GM21423 (cell line): ENCODE measurements around the gene BRWD1.
"Not testable (repeated sequence)": the region's sequence is repeated elsewhere in the genome, so short reads cannot be mapped to it uniquely, and the experiment has no call there.

Experiments used
- ATAC-seq: cut with Tn5 transposase; IDR thresholded peaks from one replicate; pipeline ENCODE4 v1.9.1; 2021; ENCODE audit warnings: mild to moderate bottlenecking, moderate library complexity; ENCODE audit not compliant: unreplicated experiment

The BRWD1 gene

GRCh38 chr21:39137248-39138178 is 175.9 kb downstream of the BRWD1 start:
- no peak for ATAC-seq

DNA sequence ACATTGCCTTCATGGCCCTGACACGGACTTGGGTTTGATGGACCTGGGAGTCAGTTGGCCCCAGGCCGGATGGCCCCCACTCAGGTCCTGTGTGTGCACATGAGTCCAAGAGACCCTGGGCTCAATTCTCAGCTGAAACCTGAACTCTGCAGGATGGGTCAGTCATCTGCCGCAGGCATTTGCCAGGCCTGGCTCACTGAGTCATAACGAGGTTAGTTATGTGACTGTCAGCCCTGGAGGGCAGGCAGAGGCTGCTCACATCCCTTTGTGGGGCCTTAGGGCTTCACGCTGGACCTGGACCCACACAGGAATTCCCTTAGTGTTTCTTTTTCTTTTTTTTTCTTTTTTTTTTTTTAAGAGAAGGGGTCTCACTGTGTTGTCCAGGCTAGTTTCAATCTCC is 176.7 kb downstream of the BRWD1 start:
- no peak for ATAC-seq

- ATAC-seq: not testable (repeated sequence)
Measured at GRCh38 chr21:39136138-39136537, 177.3 kb downstream of the BRWD1 start.

DNA sequence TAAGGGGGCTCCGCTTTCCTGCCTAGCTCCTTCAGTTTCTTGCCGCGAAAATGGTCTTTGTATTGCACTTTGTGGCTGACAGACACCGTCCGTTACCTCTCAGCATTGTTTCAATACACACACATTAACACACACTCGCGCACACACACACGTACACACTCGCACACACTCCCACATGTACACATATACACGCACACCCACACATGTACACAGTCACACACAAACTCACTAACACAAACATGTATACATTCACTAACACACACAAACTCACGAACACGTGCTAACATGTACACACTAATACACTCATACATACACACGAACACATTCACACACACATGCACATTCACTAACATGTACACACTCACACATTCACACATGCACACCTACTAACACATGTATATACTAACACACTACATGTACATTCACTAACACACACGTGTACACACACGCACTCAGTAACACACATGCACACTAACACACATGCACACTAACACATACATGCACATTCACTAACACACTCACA is 179.1 kb downstream of the BRWD1 start:
- no peak for ATAC-seq
